ENCODE results near the gene BBS9. TPM values are rescaled to one million over a fixed set of nuclear protein-coding genes. Genes with fewer than 3 reads are reported as not detected.

The BBS9 gene
- total RNA-seq, 1 donor from 2014 or later, result 28.4 TPM

- Histone ChIP-seq H3K9me3 (no peaks in the 10 kb centered on the region), H3K36me3 (no peaks in the 10 kb centered on the region), H3K4me3 (no peak overlapping the region), H3K4me1 (no peaks in the 10 kb centered on the region), H3K27me3 (ENCODE audit: low read depth) (no peaks in the 10 kb centered on the region), H3K27ac (no peak overlapping the region)
- intact Hi-C loops (cut with DNase I), result no loop called here
- DNase-seq, result no peak
- ATAC-seq, result no peak
- no peak for TF ChIP-seq CTCF (IDR thresholded peaks at IDR 0.05)
Measured at GRCh38 chr7:33639552-33640197, 510.3 kb downstream of the BBS9 start.

DNA sequence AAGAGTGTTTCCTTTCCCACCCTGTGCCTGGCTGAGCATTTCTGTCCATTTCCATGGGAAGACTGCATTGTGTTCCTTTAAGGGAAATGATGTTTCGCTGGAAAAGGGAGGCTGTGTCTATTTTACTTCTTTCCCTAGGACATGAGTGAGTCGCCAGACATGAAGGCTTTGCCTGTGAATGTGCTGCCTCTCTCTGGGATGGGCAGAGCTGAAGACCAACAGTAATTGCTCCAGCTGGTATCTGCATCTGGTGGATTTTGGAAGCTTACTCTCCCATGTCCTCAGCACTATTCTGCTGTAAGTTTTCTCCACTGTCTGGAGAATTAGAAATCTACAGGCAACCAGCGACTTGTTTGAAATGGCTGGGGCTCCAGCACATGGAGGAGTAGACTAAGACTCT, 511.4 kb downstream of the BBS9 start:
- no peak for TF ChIP-seq CTCF (IDR thresholded peaks at IDR 0.05)
- intact Hi-C loops (cut with DNase I), result no loop called here
- H3K4me3 ChIP-seq, result no peak overlapping the region
- no peaks in the 10 kb centered on the region for H3K36me3 ChIP-seq
- H3K27ac ChIP-seq, result no peak overlapping the region
- no peaks in the 10 kb centered on the region for H3K9me3 ChIP-seq
- no peaks in the 10 kb centered on the region for H3K27me3 ChIP-seq (ENCODE audit: low read depth)
- no peak for ATAC-seq
- no peaks in the 10 kb centered on the region for H3K4me1 ChIP-seq
- no peak for DNase-seq

- intact Hi-C loops (cut with DNase I), result no loop called here
- no peak for ATAC-seq
- Histone ChIP-seq H3K4me3 (no peak overlapping the region), H3K4me1 (no peaks in the 10 kb centered on the region), H3K36me3 (no peaks in the 10 kb centered on the region), H3K27me3 (ENCODE audit: low read depth) (no peaks in the 10 kb centered on the region), H3K27ac (no peak overlapping the region), H3K9me3 (no peaks in the 10 kb centered on the region)
- DNase-seq, result no peak
- TF ChIP-seq CTCF (IDR thresholded peaks at IDR 0.05), result no peak
Measured at GRCh38 chr7:33642312-33642711, 512.9 kb downstream of the BBS9 start.

GRCh38 chr7:33643530-33643929, 514.2 kb downstream of the BBS9 start:
- no peak overlapping the region for H3K27ac ChIP-seq
- intact Hi-C loops (cut with DNase I), result no loop called here
- H3K9me3 ChIP-seq, result no peaks in the 10 kb centered on the region
- no peak for TF ChIP-seq CTCF (IDR thresholded peaks at IDR 0.05)
- DNase-seq, result no peak
- H3K36me3 ChIP-seq, result no peaks in the 10 kb centered on the region
- H3K4me1 ChIP-seq, result no peaks in the 10 kb centered on the region
- no peaks in the 10 kb centered on the region for H3K27me3 ChIP-seq (ENCODE audit: low read depth)
- no peak overlapping the region for H3K4me3 ChIP-seq
- ATAC-seq, result no peak

DNA sequence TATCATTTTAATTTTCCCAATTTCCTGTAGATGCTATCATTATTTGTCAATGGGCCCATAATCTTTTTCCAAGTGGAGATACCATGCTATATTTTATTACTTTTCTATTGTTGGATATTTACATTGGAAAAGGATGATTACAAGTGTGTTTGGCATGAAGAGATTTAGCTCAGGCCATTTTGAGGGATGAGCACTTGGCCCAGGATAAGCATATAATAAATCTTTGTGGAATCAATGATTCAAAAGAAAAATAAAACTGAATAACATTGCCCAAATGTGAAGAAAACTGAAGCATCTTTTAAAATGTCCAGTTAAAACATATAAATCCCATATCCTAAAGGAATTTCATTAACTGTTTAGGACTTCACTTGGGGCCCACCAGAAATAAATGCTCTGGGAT, 515.1 kb downstream of the BBS9 start:
- H3K9me3 ChIP-seq, result no peaks in the 10 kb centered on the region
- no peaks in the 10 kb centered on the region for H3K27me3 ChIP-seq (ENCODE audit: low read depth)
- H3K27ac ChIP-seq, result no peak overlapping the region
- no peak for ATAC-seq
- H3K36me3 ChIP-seq, result no peaks in the 10 kb centered on the region
- DNase-seq, result no peak
- no peak overlapping the region for H3K4me3 ChIP-seq
- intact Hi-C loops (cut with DNase I), result no loop called here
- H3K4me1 ChIP-seq, result no peaks in the 10 kb centered on the region
- TF ChIP-seq CTCF (IDR thresholded peaks at IDR 0.05), result no peak
